ENCODE results near the gene CCM2L.

DNA sequence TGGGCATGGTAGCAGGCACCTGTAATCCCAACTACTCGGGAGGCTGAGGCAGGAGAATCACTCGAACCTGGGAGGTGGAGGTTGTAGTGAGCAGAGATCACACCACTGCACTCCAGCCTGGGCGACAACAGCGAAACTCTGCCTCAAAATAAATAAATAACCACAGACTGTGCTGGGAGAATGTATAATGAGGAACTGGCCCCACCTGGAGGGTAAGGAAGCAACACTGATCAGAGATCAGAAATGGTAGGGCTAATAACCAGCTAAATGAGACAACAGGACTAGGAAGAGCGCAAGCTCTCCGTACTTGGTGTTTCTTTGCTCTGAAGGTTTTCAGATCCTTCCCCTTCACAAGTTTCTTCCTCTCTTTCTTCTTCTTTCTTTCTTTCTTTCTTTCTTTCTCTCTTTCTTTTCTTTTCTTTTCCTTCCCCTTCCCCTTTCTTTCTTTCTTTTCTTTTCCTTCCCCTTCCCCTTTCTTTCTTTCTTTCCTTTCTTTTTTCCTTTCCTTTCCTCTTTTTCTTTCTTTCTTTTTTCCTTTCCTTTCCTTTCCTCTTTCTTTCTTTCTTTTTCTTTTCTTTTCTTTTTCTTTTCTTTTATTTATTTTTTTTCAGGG is 14.6 kb downstream of the CCM2L start:
- TF ChIP-seq POLR2A (IDR thresholded peaks at IDR 0.05) (no peak), POLR2AphosphoS5 (IDR thresholded peaks at IDR 0.05; ENCODE audit: insufficient read depth in 1 of 2, low read depth in 1 of 2) (no peak)
- TF ChIP-seq, protein P1, sequence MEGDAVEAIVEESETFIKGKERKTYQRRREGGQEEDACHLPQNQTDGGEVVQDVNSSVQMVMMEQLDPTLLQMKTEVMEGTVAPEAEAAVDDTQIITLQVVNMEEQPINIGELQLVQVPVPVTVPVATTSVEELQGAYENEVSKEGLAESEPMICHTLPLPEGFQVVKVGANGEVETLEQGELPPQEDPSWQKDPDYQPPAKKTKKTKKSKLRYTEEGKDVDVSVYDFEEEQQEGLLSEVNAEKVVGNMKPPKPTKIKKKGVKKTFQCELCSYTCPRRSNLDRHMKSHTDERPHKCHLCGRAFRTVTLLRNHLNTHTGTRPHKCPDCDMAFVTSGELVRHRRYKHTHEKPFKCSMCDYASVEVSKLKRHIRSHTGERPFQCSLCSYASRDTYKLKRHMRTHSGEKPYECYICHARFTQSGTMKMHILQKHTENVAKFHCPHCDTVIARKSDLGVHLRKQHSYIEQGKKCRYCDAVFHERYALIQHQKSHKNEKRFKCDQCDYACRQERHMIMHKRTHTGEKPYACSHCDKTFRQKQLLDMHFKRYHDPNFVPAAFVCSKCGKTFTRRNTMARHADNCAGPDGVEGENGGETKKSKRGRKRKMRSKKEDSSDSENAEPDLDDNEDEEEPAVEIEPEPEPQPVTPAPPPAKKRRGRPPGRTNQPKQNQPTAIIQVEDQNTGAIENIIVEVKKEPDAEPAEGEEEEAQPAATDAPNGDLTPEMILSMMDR (IDR thresholded peaks at IDR 0.05) = no peak
